C4-2B (cell line): ENCODE data around the gene C6orf163.

Source experiments
- CTCF ChIP-seq: fragments of 450-650 bp; conservative IDR thresholded peaks from 2 replicates; pipeline ENCODE4 v1.5.1; 2017; ENCODE audit warnings: mild to moderate bottlenecking
- ZFX ChIP-seq: fragments of 450-650 bp; IDR thresholded peaks from 2 replicates; pipeline ENCODE4 v1.6.1; 2017

GRCh38 chr6:87396595-87397392 is 52.2 kb downstream of the C6orf163 start:
- TF ChIP-seq CTCF = no peak
- no peak for TF ChIP-seq ZFX
